Measurements from ENCODE around the gene SACM1L. TPM values are rescaled to one million over a fixed set of nuclear protein-coding genes. Genes with fewer than 3 reads are reported as not detected.

Gene SACM1L
- 69.8 TPM for total RNA-seq

GRCh38 chr3:45688882-45689786 lies at the start of gene SACM1L:
Gene SACM1L (plus strand): TSS chr3:45689396. CDS start chr3:45689466, 70 bp downstream.

Small RNA genes lying within 50 kb of the gene (small RNA-seq; reads per million reads assigned to genes)
- gene RN7SL145P (ENCODE audit: low replicate concordance) = not detected

Other genes with a start within 250 kb of the SACM1L start
- 24.4 TPM for gene LIMD1, start 94.6 kb upstream of the SACM1L start, total RNA-seq
- gene SLC6A20, start 107.1 kb downstream of the SACM1L start, total RNA-seq = 0.06 TPM
- gene LZTFL1, start 152.7 kb downstream of the SACM1L start, total RNA-seq = 20.7 TPM
- gene CCR9, start 197.1 kb downstream of the SACM1L start, total RNA-seq = 0.18 TPM

All from metanephros (tissue), 2 donors.